Upper lobe of left lung (tissue), 4 donors: Measurements from ENCODE around the gene PDE6H.

Experiments
- CTCF ChIP-seq, 6 experiments: fragments of 450-650 bp in 4 of 6; fragments of 200-600 bp in 2 of 6; sonication (generic) in 2 of 6; IDR thresholded peaks; one replicate each; pipeline ENCODE4 v1.5.1; 2016 to 2019; ENCODE audit warnings: antibody characterized with exemption in 6 of 6
- EP300 ChIP-seq, 4 donors: sonication (generic); formaldehyde crosslinking; IDR thresholded peaks; one replicate each; pipeline ENCODE4 v1.5.1; 2017; ENCODE audit warnings: antibody characterized with exemption in 4 of 4, control low read depth in 2 of 4
- POLR2A ChIP-seq, 4 donors: fragments of 450-650 bp; IDR thresholded peaks; one replicate each; pipeline ENCODE4 v1.5.1; 2016 to 2017; ENCODE audit warnings: antibody characterized with exemption in 4 of 4, mild to moderate bottlenecking in 2 of 4

GRCh38 chr12:14946861-14947260 lies 26.0 kb upstream of the PDE6H start:
- no peak for TF ChIP-seq CTCF (IDR thresholded peaks at IDR 0.05)
- no peak for TF ChIP-seq POLR2A (IDR thresholded peaks at IDR 0.05)
- no peak for TF ChIP-seq EP300 (IDR thresholded peaks at IDR 0.05)
